ENCODE data around the gene POMT1.

GRCh38 chr9:131511880-131512279 is 9.2 kb downstream of the POMT1 start:
- TF ChIP-seq HDAC2 (IDR thresholded peaks at IDR 0.05; ENCODE audit: borderline replicate concordance in 1 of 2, low read depth in 2 of 2, low read length in 2 of 2) (no peak), CTCF (IDR thresholded peaks at IDR 0.05; ENCODE audit: control extremely low read depth in 1 of 3, insufficient read depth in 1 of 3, low read depth in 1 of 3, low read length in 3 of 3) (no peak), CBX5 (IDR thresholded peaks at IDR 0.05; ENCODE audit: low read depth, low read length) (no peak)
